IMR-90 (cell line): ENCODE results near the gene ZNF318.

Experiments used
- RFX5 ChIP-seq: IDR thresholded peaks from 2 replicates; pipeline ENCODE4 v1.8.0; 2012; ENCODE audit warnings: low read depth, mild to moderate bottlenecking, low read length, moderate library complexity
- SMC3 ChIP-seq: fragments of 150-350 bp; IDR thresholded peaks from 2 replicates; pipeline ENCODE4 v1.6.1; 2016; ENCODE audit warnings: low read depth, mild to moderate bottlenecking, antibody characterized with exemption, low read length, moderate library complexity

DNA sequence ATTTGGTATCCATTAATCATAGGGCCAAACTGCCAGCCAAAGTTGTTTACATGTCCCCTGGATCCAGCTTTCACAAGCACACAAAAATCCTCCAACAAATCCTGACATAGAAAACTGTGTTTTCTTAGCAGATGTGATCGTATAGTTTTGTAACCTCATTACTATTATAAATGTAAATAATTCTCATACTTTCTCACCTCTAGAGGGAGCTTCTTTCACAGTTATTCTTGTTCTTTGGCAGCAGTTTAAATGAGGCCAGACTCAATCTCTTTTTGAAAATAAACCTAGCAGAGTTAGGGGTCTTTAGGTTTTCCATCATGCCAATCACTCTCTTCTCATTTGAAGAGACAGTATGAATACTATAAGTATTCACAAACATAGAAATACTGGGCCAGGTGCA, 17.0 kb upstream of the ZNF318 start:
- TF ChIP-seq SMC3 = peak; percentile 34; the same call in 1 of the 2 replicates
- TF ChIP-seq RFX5 = no peak
